ENCODE results near the gene TRIML2.
"Not testable (repeated sequence)": the region's sequence is repeated elsewhere in the genome, so short reads cannot be mapped to it uniquely, and the experiment has no call there.

The TRIML2 gene

DNA sequence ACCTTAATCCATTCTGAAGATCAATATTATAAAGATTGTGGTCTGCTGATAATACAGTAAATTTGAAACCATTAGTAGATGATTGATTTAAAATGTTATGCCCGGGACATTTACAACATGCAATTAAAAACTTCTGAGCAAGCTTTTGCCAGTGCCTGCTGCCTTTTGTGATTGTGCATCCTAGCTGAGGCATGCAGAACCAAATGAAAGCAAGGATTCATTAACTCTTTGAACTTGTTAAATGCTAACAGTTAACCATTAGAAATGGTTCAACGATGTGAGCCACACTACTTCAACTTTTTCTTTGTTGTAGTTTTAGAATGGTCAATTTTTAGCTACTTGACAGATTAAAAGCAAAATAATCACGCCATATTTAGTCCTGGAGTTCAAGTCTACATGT lies 62.7 kb downstream of the TRIML2 start:
- DNase-seq (no peak), ATAC-seq (no peak)
- H3K4me3 Mint-ChIP-seq: no peak overlapping the region
- H3K27me3 Mint-ChIP-seq: no peaks in the 10 kb centered on the region
- H3K27ac Mint-ChIP-seq: no peak overlapping the region
- H3K9me3 Mint-ChIP-seq: peaks cover 5% of the 10 kb centered on the region
- no peaks in the 10 kb centered on the region for H3K4me1 Mint-ChIP-seq
- no peaks in the 10 kb centered on the region for H3K36me3 Mint-ChIP-seq (ENCODE audit: low read depth)

DNA sequence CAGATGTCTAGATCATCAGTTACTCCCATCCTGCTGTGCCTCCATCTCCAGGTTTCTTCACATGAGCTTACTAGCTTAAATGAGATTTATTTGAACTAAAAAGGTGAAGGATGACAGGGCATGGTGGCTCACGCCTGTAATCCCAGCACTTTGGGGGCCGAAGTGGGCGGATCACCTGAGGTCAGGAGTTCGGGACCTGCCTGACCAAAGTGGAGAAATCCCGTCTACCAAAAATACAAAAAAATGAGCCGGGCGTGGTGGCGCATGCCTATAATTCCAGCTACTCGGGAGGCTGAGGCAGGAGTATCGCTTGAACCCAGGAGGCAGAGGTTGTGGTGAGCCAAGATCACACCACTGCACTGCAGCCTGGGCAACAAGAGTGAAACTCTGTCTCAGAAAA lies 63.9 kb downstream of the TRIML2 start:
- not testable (repeated sequence) for H3K4me3 Mint-ChIP-seq; H3K27ac Mint-ChIP-seq; H3K4me1 Mint-ChIP-seq; DNase-seq; H3K27me3 Mint-ChIP-seq; ATAC-seq; H3K9me3 Mint-ChIP-seq; H3K36me3 Mint-ChIP-seq (ENCODE audit: low read depth)

DNA sequence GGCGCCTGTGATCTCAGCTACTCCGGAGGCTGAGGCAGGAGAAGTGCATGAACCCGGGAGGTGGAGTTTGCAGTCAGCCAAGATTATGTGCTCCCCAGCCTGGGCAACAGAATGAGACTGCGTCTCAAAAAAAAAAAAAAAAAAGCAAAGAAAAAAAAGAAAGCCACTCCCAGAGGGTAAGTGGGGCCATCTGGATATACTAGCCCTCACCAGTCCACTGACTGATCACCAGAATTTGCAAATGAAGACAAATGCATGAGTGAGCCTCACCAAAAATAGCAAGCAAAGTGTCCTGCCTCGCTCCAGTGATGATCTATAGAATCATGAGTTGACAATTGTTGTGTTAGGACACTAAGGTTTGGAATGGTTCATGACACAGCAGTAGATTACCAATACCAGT lies 66.2 kb downstream of the TRIML2 start:
- H3K9me3 Mint-ChIP-seq: peaks cover 3% of the 10 kb centered on the region
- no peak overlapping the region for H3K27ac Mint-ChIP-seq
- ATAC-seq (no peak), DNase-seq (no peak)
- H3K36me3 Mint-ChIP-seq (ENCODE audit: low read depth): no peaks in the 10 kb centered on the region
- H3K4me1 Mint-ChIP-seq: no peaks in the 10 kb centered on the region
- H3K27me3 Mint-ChIP-seq: no peaks in the 10 kb centered on the region
- H3K4me3 Mint-ChIP-seq: no peak overlapping the region

DNA sequence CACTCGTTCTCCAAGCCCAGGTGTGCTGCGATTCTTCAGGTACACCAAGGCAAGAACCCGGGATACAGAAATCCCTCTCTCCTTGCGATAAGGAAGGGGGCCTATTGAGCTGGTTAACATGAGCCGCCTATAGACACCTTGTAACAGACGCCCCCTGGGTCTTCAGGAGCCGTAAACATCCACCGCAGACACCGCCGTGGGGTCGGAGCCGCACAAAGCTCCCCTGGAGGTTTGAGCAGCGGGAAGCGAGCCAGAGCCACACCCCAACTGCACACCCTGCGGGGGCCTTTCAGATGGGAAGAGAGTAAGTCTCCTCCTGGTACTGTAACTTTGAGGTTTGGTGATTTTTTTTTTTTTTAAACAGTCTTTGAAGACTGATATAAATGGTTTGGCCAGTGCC lies 67.2 kb downstream of the TRIML2 start:
- no peak for ATAC-seq
- no peaks in the 10 kb centered on the region for H3K27me3 Mint-ChIP-seq
- DNase-seq: no peak
- no peak overlapping the region for H3K4me3 Mint-ChIP-seq
- H3K36me3 Mint-ChIP-seq (ENCODE audit: low read depth): no peaks in the 10 kb centered on the region
- peaks cover 3% of the 10 kb centered on the region for H3K9me3 Mint-ChIP-seq
- H3K27ac Mint-ChIP-seq: no peak overlapping the region
- H3K4me1 Mint-ChIP-seq: no peaks in the 10 kb centered on the region

DNA sequence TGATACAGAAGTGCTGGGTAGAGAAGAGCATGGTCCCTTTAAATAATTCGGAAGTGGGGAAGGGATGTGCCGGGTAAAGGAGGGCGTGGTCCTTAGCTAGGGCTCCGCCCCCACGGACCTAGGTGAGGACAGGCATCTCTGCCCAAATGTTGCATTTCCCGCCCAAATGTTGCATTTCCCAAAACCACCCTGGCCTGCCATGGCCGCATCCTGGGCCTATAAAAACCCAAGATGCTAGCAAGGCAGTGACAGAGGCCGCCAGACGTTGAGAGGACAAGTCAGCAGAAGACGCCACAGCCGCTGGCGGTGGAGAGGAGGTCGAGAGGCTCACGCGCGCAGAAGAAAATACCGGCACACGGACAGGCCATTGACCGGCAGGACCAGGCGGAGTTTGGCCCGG lies 67.7 kb downstream of the TRIML2 start:
- Mint-ChIP-seq H3K4me3 (no peak overlapping the region), H3K27me3 (no peaks in the 10 kb centered on the region), H3K27ac (no peak overlapping the region), H3K36me3 (ENCODE audit: low read depth) (no peaks in the 10 kb centered on the region), H3K9me3 (peaks cover 3% of the 10 kb centered on the region), H3K4me1 (no peaks in the 10 kb centered on the region)
- ATAC-seq (no peak), DNase-seq (no peak)

All from activated naive CD8-positive, alpha-beta T cell treated with anti-CD3 and anti-CD28 coated beads, Interleukin-2, amount 50 U/mL, for 24 hours (primary cell).